HL-60 (cell line): ENCODE data around the gene CFAP46.
"Not testable (repeated sequence)": the region's sequence is repeated elsewhere in the genome, so short reads cannot be mapped to it uniquely, and the experiment has no call there.

Source experiments
- GABPA ChIP-seq: IDR thresholded peaks from 2 replicates; pipeline ENCODE4 v1.6.1; 2012; ENCODE audit warnings: low read depth
- POLR2AphosphoS5 ChIP-seq: IDR thresholded peaks from 2 replicates; pipeline ENCODE4 v1.6.1; 2012; ENCODE audit warnings: low read depth
- SPI1 ChIP-seq: IDR thresholded peaks from 2 replicates; pipeline ENCODE4 v1.6.1; 2012; ENCODE audit warnings: low read depth, mild to moderate bottlenecking, borderline replicate concordance
- TF ChIP-seq, protein P1 (sequence below): IDR thresholded peaks from one replicate; pipeline ENCODE4 v1.5.1; 2011; ENCODE audit warnings: low read length, control low read depth, inconsistent platforms; ENCODE audit not compliant: insufficient read depth
- TF ChIP-seq, protein P2 (sequence below): IDR thresholded peaks from 2 replicates; pipeline ENCODE4 v1.6.1; 2012; ENCODE audit warnings: low read depth; ENCODE audit not compliant: insufficient replicate concordance

- not testable (repeated sequence) for TF ChIP-seq GABPA, POLR2AphosphoS5, SPI1
- TF ChIP-seq, protein P1, sequence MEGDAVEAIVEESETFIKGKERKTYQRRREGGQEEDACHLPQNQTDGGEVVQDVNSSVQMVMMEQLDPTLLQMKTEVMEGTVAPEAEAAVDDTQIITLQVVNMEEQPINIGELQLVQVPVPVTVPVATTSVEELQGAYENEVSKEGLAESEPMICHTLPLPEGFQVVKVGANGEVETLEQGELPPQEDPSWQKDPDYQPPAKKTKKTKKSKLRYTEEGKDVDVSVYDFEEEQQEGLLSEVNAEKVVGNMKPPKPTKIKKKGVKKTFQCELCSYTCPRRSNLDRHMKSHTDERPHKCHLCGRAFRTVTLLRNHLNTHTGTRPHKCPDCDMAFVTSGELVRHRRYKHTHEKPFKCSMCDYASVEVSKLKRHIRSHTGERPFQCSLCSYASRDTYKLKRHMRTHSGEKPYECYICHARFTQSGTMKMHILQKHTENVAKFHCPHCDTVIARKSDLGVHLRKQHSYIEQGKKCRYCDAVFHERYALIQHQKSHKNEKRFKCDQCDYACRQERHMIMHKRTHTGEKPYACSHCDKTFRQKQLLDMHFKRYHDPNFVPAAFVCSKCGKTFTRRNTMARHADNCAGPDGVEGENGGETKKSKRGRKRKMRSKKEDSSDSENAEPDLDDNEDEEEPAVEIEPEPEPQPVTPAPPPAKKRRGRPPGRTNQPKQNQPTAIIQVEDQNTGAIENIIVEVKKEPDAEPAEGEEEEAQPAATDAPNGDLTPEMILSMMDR = not testable (repeated sequence)
- TF ChIP-seq, protein P2, sequence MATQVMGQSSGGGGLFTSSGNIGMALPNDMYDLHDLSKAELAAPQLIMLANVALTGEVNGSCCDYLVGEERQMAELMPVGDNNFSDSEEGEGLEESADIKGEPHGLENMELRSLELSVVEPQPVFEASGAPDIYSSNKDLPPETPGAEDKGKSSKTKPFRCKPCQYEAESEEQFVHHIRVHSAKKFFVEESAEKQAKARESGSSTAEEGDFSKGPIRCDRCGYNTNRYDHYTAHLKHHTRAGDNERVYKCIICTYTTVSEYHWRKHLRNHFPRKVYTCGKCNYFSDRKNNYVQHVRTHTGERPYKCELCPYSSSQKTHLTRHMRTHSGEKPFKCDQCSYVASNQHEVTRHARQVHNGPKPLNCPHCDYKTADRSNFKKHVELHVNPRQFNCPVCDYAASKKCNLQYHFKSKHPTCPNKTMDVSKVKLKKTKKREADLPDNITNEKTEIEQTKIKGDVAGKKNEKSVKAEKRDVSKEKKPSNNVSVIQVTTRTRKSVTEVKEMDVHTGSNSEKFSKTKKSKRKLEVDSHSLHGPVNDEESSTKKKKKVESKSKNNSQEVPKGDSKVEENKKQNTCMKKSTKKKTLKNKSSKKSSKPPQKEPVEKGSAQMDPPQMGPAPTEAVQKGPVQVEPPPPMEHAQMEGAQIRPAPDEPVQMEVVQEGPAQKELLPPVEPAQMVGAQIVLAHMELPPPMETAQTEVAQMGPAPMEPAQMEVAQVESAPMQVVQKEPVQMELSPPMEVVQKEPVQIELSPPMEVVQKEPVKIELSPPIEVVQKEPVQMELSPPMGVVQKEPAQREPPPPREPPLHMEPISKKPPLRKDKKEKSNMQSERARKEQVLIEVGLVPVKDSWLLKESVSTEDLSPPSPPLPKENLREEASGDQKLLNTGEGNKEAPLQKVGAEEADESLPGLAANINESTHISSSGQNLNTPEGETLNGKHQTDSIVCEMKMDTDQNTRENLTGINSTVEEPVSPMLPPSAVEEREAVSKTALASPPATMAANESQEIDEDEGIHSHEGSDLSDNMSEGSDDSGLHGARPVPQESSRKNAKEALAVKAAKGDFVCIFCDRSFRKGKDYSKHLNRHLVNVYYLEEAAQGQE = not testable (repeated sequence)
These were observed 116.4 kb downstream of the CFAP46 start for GRCh38 chr10:132825783-132826523.
